GM23338 (cell line): ENCODE results near the gene ANKRD13C. TPM values are rescaled to one million over a fixed set of nuclear protein-coding genes. Genes with fewer than 3 reads are reported as not detected.

ENCODE experiments used
- ATAC-seq: fragments of 200-7000 bp; cut with Tn5 transposase; 3 replicates; pipeline ENCODE4 v1.9.1; 2020
- DNase-seq: peaks from one replicate; pipeline ENCODE4 v3.0.0-alpha.2; 2015; ENCODE audit warnings: low spot score
- H2AFZ ChIP-seq: fragments of 200-600 bp; sonication (generic); 2 replicates; pipeline ENCODE4 v1.8.0; 2016; ENCODE audit warnings: antibody characterized with exemption, mild to moderate bottlenecking, moderate library complexity
- H3F3A ChIP-seq: fragments of 200-600 bp; sonication (generic); replicated peaks from 2 replicates; pipeline ENCODE4 v1.8.0; 2017; ENCODE audit warnings: antibody characterized with exemption, mixed run types, low read depth
- H3K27ac ChIP-seq: fragments of 200-600 bp; sonication (generic); 2 replicates; pipeline ENCODE4 v1.6.1; 2016; ENCODE audit warnings: low read depth
- H3K27me3 ChIP-seq: fragments of 200-600 bp; sonication (generic); 2 replicates; pipeline ENCODE4 v1.8.0; 2016; ENCODE audit warnings: mild to moderate bottlenecking, mixed run types, moderate library complexity; ENCODE audit not compliant: insufficient read depth
- H3K36me3 ChIP-seq: fragments of 200-600 bp; sonication (generic); 2 replicates; pipeline ENCODE4 v1.8.0; 2016; ENCODE audit warnings: mild to moderate bottlenecking; ENCODE audit not compliant: insufficient read depth
- H3K4me1 ChIP-seq: fragments of 200-600 bp; sonication (generic); 2 replicates; pipeline ENCODE4 v1.8.0; 2016; ENCODE audit warnings: mild to moderate bottlenecking, moderate library complexity; ENCODE audit not compliant: insufficient read depth
- H3K4me2 ChIP-seq: fragments of 200-600 bp; sonication (generic); 2 replicates; pipeline ENCODE4 v1.7.1; 2017; ENCODE audit warnings: mixed run types
- H3K4me3 ChIP-seq: fragments of 200-600 bp; sonication (generic); 2 replicates; pipeline ENCODE4 v1.6.1; 2016; ENCODE audit warnings: mixed run types
- H3K79me2 ChIP-seq: fragments of 200-600 bp; sonication (generic); replicated peaks from 2 replicates; pipeline ENCODE4 v1.8.0; 2017; ENCODE audit warnings: mild to moderate bottlenecking; ENCODE audit not compliant: insufficient read depth
- H3K9me2 ChIP-seq: fragments of 200-600 bp; sonication (generic); 2 replicates; pipeline ENCODE4 v1.8.0; 2017; ENCODE audit not compliant: insufficient read depth
- H4K20me1 ChIP-seq: fragments of 200-600 bp; sonication (generic); replicated peaks from 2 replicates; pipeline ENCODE4 v1.8.0; 2017; ENCODE audit warnings: mild to moderate bottlenecking; ENCODE audit not compliant: insufficient read depth
- H3K27ac Mint-ChIP-seq: 2 replicates; pipeline ENCODE4 v1.8.0; 2020; ENCODE audit warnings: inconsistent platforms, mild to moderate bottlenecking, moderate library complexity, mixed read lengths
- H3K27me3 Mint-ChIP-seq: 3 replicates; pipeline ENCODE4 v1.8.0; 2022; ENCODE audit warnings: low read depth, mild to moderate bottlenecking, moderate library complexity, mixed read lengths, inconsistent platforms; ENCODE audit not compliant: insufficient read depth, poor library complexity
- H3K36me3 Mint-ChIP-seq: 3 replicates; pipeline ENCODE4 v1.8.0; 2021; ENCODE audit warnings: low read depth, mild to moderate bottlenecking, inconsistent platforms, moderate library complexity, mixed read lengths
- H3K4me1 Mint-ChIP-seq: 3 replicates; pipeline ENCODE4 v1.8.0; 2020; ENCODE audit warnings: mild to moderate bottlenecking, inconsistent platforms, mixed read lengths
- H3K4me3 Mint-ChIP-seq: 3 replicates; pipeline ENCODE4 v1.8.0; 2021; ENCODE audit warnings: moderate library complexity, mild to moderate bottlenecking, inconsistent platforms, mixed read lengths
- H3K9me3 Mint-ChIP-seq: 3 replicates; pipeline ENCODE4 v1.8.0; 2020; ENCODE audit warnings: moderate library complexity, mild to moderate bottlenecking, inconsistent platforms, mixed read lengths
- CREB1 ChIP-seq: fragments of 250-450 bp; sonication (Bioruptor Pico); IDR thresholded peaks from 2 replicates; pipeline ENCODE4 v1.5.0; 2020; ENCODE audit warnings: low read depth, mild to moderate bottlenecking, moderate library complexity
- CTCF ChIP-seq, 2 experiments: fragments of 200-600 bp in 1 of 2; sonication (generic) in 1 of 2; conservative IDR thresholded peaks; 2 replicates each; pipeline versions ENCODE4 v1.5.1 to v1.6.1; 2016 to 2017; ENCODE audit warnings: antibody characterized with exemption in 2 of 2, low read depth in 2 of 2, mild to moderate bottlenecking in 2 of 2, moderate library complexity in 1 of 2
- ETS1 ChIP-seq: IDR thresholded peaks from 2 replicates; pipeline ENCODE4 v1.6.1; 2016; ENCODE audit warnings: antibody characterized with exemption
- EZH2 ChIP-seq: fragments of 200-600 bp; sonication (generic); IDR thresholded peaks from one replicate; pipeline ENCODE4 v1.8.0; 2017; ENCODE audit warnings: antibody characterized with exemption, mild to moderate bottlenecking, low read depth; ENCODE audit not compliant: unreplicated experiment
- EZH2phosphoT487 ChIP-seq: fragments of 200-600 bp; sonication (generic); IDR thresholded peaks from one replicate; pipeline ENCODE4 v1.8.1; 2018; ENCODE audit warnings: antibody characterized with exemption; ENCODE audit not compliant: unreplicated experiment
- NANOG ChIP-seq: IDR thresholded peaks from 2 replicates; pipeline ENCODE4 v1.6.1; 2016; ENCODE audit warnings: antibody characterized with exemption, borderline replicate concordance
- POLR2AphosphoS5 ChIP-seq: IDR thresholded peaks from 2 replicates; pipeline ENCODE4 v1.6.1; 2016; ENCODE audit warnings: antibody characterized with exemption, low read depth
- STAT1 ChIP-seq: IDR thresholded peaks from one replicate; pipeline ENCODE4 v1.6.1; 2016; ENCODE audit warnings: antibody characterized with exemption; ENCODE audit not compliant: unreplicated experiment
- ZNF331 ChIP-seq: fragments of 250-450 bp; sonication (Bioruptor Pico); IDR thresholded peaks from 2 replicates; pipeline ENCODE4 v1.5.0; 2020; ENCODE audit warnings: low read depth, mild to moderate bottlenecking, moderate library complexity
- ZNF462 ChIP-seq: fragments of 250-450 bp; sonication (Bioruptor Pico); IDR thresholded peaks from 2 replicates; pipeline ENCODE4 v1.5.0; 2020; ENCODE audit warnings: mild to moderate bottlenecking, moderate library complexity
- polyA plus RNA-seq: library from polyadenylated mRNA; unstranded; fragments of >200 nt; fragmentation: Nextera tagmentation; extraction: Ambion mirVana; gene quantifications from 2 replicates; pipeline ENCODE4 v1.2.1, GENCODE V29; 2016
- total RNA-seq: library from RNA; depleted of rRNA; stranded (reverse); fragments of >200 nt; shearing (Covaris generic); gene quantifications from 2 replicates; pipeline ENCODE4 v1.2.3, GENCODE V29; 2014

ANKRD13C gene
- total and polyA plus RNA-seq, 2 experiments from 2014 or later: 12.3 to 32.5 TPM

- no peak for TF ChIP-seq ZNF462 (CRISPR knock-in tag)
- no peak for TF ChIP-seq POLR2AphosphoS5
- no peak for TF ChIP-seq EZH2
- TF ChIP-seq CTCF (conservative IDR thresholded peaks at IDR 0.05; ENCODE audit: low read depth in 2 of 2): no peak
- no peak for TF ChIP-seq ZNF331 (CRISPR knock-in tag)
- TF ChIP-seq ETS1: no peak
These were observed 123.0 kb downstream of the ANKRD13C start (continued) for GRCh38 chr1:70231475-70231874.

- peaks cover 75% of the 10 kb centered on the region for H3K36me3 Mint-ChIP-seq
- peaks cover 18% of the 10 kb centered on the region; the same call in 2 of the 3 replicates for H3K4me1 Mint-ChIP-seq
- H3K4me3 ChIP-seq: no peak overlapping the region
- H4K20me1 ChIP-seq: no peaks in the 10 kb centered on the region; the same call in none of the 2 replicates
- no peaks in the 10 kb centered on the region for H3K9me2 ChIP-seq
- H3K36me3 ChIP-seq: peaks cover 59% of the 10 kb centered on the region
- no peaks in the 10 kb centered on the region for H3K27me3 ChIP-seq
- H3K4me1 ChIP-seq: no peaks in the 10 kb centered on the region; the same call in 1 of the 2 replicates
- H2AFZ ChIP-seq: no peak overlapping the region
- no peak for ATAC-seq
- H3F3A ChIP-seq: no peaks in the 10 kb centered on the region
- H3K9me3 Mint-ChIP-seq: no peaks in the 10 kb centered on the region
- no peaks in the 10 kb centered on the region for H3K27me3 Mint-ChIP-seq
- H3K4me3 Mint-ChIP-seq: no peak overlapping the region
- H3K27ac ChIP-seq: no peak overlapping the region
- no peak for DNase-seq
- H3K79me2 ChIP-seq: peaks cover 67% of the 10 kb centered on the region
- no peak overlapping the region for H3K27ac Mint-ChIP-seq
- no peak overlapping the region for H3K4me2 ChIP-seq
- TF ChIP-seq POLR2AphosphoS5 (no peak), CREB1 (CRISPR knock-in tag) (no peak), EZH2phosphoT487 (no peak), STAT1 (no peak), NANOG (no peak), EZH2 (no peak)
These were observed 125.9 kb downstream of the ANKRD13C start for GRCh38 chr1:70228670-70229069.
